ENCODE results near the gene ZFP3.
"Not testable (repeated sequence)": the region's sequence is repeated elsewhere in the genome, so short reads cannot be mapped to it uniquely, and the experiment has no call there.

ZFP3 gene

GRCh38 chr17:5139458-5139732, 61.1 kb downstream of the ZFP3 start:
- DNase-seq: no peak

GRCh38 chr17:5142877-5143276, 64.6 kb downstream of the ZFP3 start:
- not testable (repeated sequence) for DNase-seq

Data from stimulated activated CD4-positive, alpha-beta T cell treated with anti-CD3 and anti-CD28 coated beads, Interleukin-1b, Interleukin-23, amount 100 ng/mL, for 48 hours (primary cell).